Measurements from ENCODE around the gene CYP26C1. TPM values are rescaled to one million over a fixed set of nuclear protein-coding genes. Genes with fewer than 3 reads are reported as not detected.

CYP26C1 gene
- total RNA-seq, 4 donors from 2014 or later = not detected

- H3K36me3 ChIP-seq = no peaks in the 10 kb centered on the region
- H3K4me1 ChIP-seq = no peaks in the 10 kb centered on the region
- H3K9me3 ChIP-seq = no peaks in the 10 kb centered on the region
- ATAC-seq = no peak
- H3K27ac ChIP-seq = no peak overlapping the region
- in situ Hi-C loops (cut with MboI; ENCODE audit: low sequenced_read_pairs in 4 of 4) = loop anchor here in 2 of 4 donors (25.0 kb wide), 1 partner anchor 174 kb away; no protein-coding TSS in a partner anchor
- H3K4me3 ChIP-seq = no peak overlapping the region
- H3K27me3 ChIP-seq = no peaks in the 10 kb centered on the region
- TF ChIP-seq CTCF (IDR thresholded peaks at IDR 0.05 in 4 of 5, conservative IDR thresholded peaks at IDR 0.05 in 1 of 5) (no peak), POLR2A (IDR thresholded peaks at IDR 0.05) (no peak)
- intact Hi-C loops (cut with DNase I; ENCODE audit: low total_unique reads) = no loop called here
- DNase-seq = no peak
Observed at GRCh38 chr10:93113042-93113441, 52.4 kb downstream of the CYP26C1 start.

GRCh38 chr10:93115661-93116383 is 55.2 kb downstream of the CYP26C1 start:
- TF ChIP-seq CTCF (IDR thresholded peaks at IDR 0.05 in 4 of 5, conservative IDR thresholded peaks at IDR 0.05 in 1 of 5) (peak in 3 of 5 experiments; percentile 23 to 38 (median 29)), POLR2A (IDR thresholded peaks at IDR 0.05) (no peak)
- in situ Hi-C loops (cut with MboI; ENCODE audit: low sequenced_read_pairs in 4 of 4) = loop anchor here in 2 of 4 donors (25.0 kb wide), 1 partner anchor 171 kb away; no protein-coding TSS in a partner anchor
- H3K9me3 ChIP-seq = no peaks in the 10 kb centered on the region
- peak; percentile 10 to 31 for DNase-seq
- no peaks in the 10 kb centered on the region for H3K27me3 ChIP-seq
- no peaks in the 10 kb centered on the region for H3K36me3 ChIP-seq
- no peak overlapping the region for H3K27ac ChIP-seq
- ATAC-seq = no peak
- H3K4me3 ChIP-seq = no peak overlapping the region
- no peaks in the 10 kb centered on the region for H3K4me1 ChIP-seq
- intact Hi-C loops (cut with DNase I; ENCODE audit: low total_unique reads) = loop anchor here (5.0 kb wide), 2 partner anchors 176 to 236 kb away; no protein-coding TSS in a partner anchor

Other genes with a start within 250 kb of the CYP26C1 start
- gene EXOC6, start 212.3 kb upstream of the CYP26C1 start, total RNA-seq = 10 to 100 TPM; 11.8 to 16.8 (median 14.6) TPM
- gene CYP26A1, start 13.1 kb downstream of the CYP26C1 start, total RNA-seq = not detected